ENCODE data around the gene TMEM233.

TMEM233 gene

DNA sequence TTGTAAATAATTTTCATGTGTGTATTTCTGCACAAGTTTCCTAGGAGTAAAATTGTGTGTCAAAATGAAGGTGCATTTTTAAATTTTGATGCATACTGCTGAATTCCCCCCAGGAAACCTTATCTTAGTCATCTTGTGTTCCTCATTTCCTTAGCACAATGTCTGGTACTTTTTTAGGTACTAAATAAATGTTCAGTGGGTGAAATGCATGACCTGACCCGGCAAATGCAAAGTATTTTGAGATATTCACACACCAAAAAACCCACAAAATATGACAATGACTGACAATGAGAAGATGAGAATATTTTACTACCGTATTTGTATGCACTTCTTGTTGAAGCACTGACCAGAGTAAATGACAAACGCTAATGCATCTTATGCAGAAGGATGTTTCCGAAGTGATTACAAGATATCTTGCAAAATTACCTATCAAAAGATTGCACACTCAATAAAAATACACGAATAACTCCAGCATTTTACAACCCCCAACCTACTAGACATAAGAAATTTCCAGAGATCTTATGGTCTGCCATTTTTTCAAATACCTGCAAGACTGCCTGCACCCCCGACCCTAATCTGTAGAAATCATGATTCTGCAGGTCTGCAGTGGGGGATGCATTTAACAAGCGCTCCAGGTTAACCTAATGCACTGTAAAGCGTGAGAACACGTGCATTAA, 73.5 kb downstream of the TMEM233 start:
- TF ChIP-seq, protein P1, sequence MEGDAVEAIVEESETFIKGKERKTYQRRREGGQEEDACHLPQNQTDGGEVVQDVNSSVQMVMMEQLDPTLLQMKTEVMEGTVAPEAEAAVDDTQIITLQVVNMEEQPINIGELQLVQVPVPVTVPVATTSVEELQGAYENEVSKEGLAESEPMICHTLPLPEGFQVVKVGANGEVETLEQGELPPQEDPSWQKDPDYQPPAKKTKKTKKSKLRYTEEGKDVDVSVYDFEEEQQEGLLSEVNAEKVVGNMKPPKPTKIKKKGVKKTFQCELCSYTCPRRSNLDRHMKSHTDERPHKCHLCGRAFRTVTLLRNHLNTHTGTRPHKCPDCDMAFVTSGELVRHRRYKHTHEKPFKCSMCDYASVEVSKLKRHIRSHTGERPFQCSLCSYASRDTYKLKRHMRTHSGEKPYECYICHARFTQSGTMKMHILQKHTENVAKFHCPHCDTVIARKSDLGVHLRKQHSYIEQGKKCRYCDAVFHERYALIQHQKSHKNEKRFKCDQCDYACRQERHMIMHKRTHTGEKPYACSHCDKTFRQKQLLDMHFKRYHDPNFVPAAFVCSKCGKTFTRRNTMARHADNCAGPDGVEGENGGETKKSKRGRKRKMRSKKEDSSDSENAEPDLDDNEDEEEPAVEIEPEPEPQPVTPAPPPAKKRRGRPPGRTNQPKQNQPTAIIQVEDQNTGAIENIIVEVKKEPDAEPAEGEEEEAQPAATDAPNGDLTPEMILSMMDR (IDR thresholded peaks at IDR 0.05; ENCODE audit: control extremely low read depth, extremely low read depth, low read depth, missing control alignments), result no peak
- peak; percentile 29 for DNase-seq (ENCODE audit: extremely low spot score)
- CTCF ChIA-PET, result interaction anchor here (0.7 to 3.5 kb wide), 10 partner anchors 9 to 122 kb away, joined by 3 to 37 read pairs (median 4); no protein-coding TSS in a partner anchor
- POLR2A ChIA-PET, result no interaction called here

DNA sequence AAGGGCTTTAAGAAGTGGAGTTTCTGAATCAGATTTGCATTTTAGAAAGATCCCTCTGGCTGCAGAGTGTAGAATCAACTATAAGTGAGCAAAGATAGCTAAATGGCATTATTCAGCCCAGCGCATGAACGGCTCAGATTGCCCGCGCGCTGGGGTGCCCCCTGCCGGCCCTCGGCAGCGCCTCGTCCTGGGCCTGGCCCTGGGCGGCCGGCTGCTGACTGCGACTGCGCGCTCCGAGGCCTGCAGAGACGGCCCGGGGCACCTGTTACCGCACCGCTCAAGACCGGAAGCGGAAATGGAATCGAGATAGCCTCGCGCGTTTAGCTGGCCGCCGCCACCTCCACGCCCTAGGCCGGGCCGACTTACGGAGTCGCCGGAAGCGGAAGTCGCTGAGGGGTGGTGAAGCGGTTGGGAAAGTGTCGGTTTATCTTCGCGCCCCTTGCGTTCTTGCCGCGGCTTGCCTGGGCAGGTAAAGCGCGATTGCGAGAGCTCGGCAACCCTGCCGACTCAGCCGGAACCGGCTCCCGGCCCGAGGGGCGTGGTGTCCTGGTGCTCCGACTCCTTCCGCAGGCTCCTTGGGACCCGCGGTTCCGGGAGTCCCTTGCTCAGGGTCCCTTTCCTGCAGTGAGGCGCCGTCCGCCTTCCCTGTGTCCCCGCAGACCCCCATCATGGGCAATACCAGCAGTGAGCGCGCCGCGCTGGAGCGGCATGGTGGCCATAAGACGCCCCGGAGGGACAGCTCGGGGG, 74.2 kb downstream of the TMEM233 start, which contains the start of gene PRKAB1:
PRKAB1 (plus strand) TSS at position 557 of the 747 bp plus-strand sequence; CDS start at position 669, 112 bp downstream.
- DNase-seq (ENCODE audit: extremely low spot score), result peak; percentile 98
- TF ChIP-seq, protein P1 (IDR thresholded peaks at IDR 0.05; ENCODE audit: control extremely low read depth, extremely low read depth, low read depth, missing control alignments), result peak; percentile 96
- CTCF ChIA-PET, result interaction anchor here (0.7 to 3.5 kb wide), 12 partner anchors 10 to 241 kb away, joined by 3 to 37 read pairs (median 4); no protein-coding TSS in a partner anchor
- POLR2A ChIA-PET, result no interaction called here

DNA sequence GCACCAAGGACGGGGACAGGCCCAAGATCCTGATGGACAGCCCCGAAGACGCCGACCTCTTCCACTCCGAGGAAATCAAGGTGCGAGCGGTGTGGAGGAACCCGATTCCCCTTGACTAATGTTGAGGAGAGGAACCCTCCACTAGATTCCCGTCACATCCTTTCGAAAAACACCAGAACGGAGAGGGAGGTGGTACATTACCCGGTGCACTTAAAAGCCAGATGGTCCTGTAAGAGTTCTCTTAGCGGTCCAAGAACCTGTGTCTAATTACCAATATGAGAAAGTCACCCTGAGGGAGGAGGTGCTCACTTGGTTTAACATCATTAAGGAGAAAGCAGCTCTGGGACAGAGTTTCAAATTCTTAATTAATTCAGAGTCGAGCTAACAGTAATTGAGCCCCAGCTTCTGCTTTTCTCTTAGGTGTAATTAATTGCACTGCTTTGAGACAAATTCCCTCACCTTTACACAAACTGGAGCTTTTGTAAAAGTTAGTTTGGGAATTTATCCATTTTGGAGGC, 74.8 kb downstream of the TMEM233 start:
- no peak for DNase-seq (ENCODE audit: extremely low spot score)
- ChIA-PET CTCF (interaction anchor here (0.9 to 3.5 kb wide), 9 partner anchors 10 to 241 kb away, joined by 3 to 37 read pairs (median 4); no protein-coding TSS in a partner anchor), POLR2A (no interaction called here)
- TF ChIP-seq, protein P1 (IDR thresholded peaks at IDR 0.05; ENCODE audit: control extremely low read depth, extremely low read depth, low read depth, missing control alignments), result no peak

DNA sequence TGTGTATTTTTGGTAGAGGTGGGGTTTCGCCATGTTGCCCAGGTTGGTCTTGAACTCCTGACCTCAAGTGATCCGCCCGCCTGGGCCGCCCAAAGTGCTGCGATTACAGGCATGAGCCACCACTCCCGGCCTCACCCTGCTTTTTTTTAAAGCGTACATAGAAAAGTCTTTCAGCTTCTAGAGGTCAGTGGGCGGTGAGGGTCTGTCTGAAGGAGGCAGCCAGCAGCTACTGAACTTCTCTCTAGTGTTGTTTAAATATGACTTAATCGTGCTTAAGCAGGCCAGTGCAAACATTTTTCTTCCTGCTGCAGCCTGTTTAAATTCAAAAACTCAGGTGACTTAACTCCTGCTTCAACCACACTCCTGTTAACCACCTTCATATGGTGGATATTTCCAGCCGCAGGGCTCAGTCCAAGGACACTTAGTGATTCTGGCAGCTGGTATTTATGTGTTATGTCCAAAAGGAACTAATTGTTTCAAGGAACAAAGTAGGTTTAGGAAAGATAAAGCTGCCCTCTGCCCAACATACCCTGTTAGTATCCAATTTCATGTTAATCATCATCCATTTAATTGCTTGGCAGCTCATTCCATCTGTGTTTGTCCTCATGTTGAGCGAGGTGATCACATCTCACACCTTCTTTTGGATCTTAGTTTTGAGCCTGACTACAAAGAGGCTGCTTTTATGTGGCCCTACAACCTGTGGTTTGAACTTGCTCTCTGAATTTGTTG, 76.3 kb downstream of the TMEM233 start:
- DNase-seq (ENCODE audit: extremely low spot score), result no peak
- ChIA-PET CTCF (interaction anchor here (0.9 to 4.6 kb wide), 3 partner anchors 12 to 226 kb away, joined by 3 to 27 read pairs (median 17); no protein-coding TSS in a partner anchor), POLR2A (no interaction called here)
- TF ChIP-seq, protein P1 (IDR thresholded peaks at IDR 0.05; ENCODE audit: control extremely low read depth, extremely low read depth, low read depth, missing control alignments), result no peak

DNA sequence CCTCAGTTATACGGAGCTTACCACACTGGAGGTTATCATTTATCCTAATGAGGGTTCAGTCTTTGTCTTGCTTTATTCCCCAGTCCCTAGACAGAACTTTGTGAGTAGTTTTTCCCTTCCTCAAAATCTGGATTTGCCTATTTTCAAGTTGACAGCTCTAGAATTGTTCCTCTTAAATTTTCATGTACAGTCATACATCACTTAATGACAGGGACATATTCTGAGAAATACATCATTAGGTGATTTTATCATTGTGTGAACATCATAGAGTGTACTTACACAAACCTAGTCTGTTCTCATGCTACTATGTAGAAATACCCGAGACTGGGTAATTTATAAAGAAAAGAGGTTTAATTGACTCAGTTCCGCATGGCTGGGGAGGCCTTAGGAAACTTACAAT, 77.5 kb downstream of the TMEM233 start:
- DNase-seq (ENCODE audit: extremely low spot score), result no peak
- TF ChIP-seq, protein P1 (IDR thresholded peaks at IDR 0.05; ENCODE audit: control extremely low read depth, extremely low read depth, low read depth, missing control alignments), result no peak
- ChIA-PET POLR2A (no interaction called here), CTCF (interaction anchor here (0.8 to 4.6 kb wide), 2 partner anchors 8 to 11 kb away, joined by 3 to 27 read pairs; no protein-coding TSS in a partner anchor)

DNA sequence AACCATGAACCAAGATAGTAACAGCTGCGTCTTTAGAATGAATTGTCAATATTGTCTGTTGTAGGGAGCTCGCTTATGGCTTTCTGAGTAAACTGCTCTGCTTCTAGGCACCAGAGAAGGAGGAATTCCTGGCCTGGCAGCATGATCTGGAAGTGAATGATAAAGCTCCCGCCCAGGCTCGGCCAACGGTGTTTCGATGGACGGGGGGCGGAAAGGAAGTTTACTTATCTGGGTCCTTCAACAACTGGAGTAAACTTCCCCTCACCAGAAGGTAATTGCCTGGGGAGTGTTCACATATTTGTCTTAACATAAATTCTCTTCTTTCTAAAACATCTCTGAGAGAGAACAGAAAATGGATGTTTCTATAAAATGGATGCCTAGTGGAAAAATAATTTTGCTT, 78.6 kb downstream of the TMEM233 start:
- ChIA-PET POLR2A (no interaction called here), CTCF (interaction anchor here (1.0 to 4.6 kb wide), 3 partner anchors 10 to 13 kb away, joined by 3 to 27 read pairs (median 6); no protein-coding TSS in a partner anchor)
- no peak for DNase-seq (ENCODE audit: extremely low spot score)
- TF ChIP-seq, protein P1 (IDR thresholded peaks at IDR 0.05; ENCODE audit: control extremely low read depth, extremely low read depth, low read depth, missing control alignments), result no peak
